ENCODE results near the gene ADAMTS17. TPM values are rescaled to one million over a fixed set of nuclear protein-coding genes. Genes with fewer than 3 reads are reported as not detected.

Gene ADAMTS17
- total and polyA plus RNA-seq, 9 of the 15 experiments (the other 6 are each of a cell fraction or from before 2014, with no cell fraction given) = 0.01 to 0.14 (median 0.07) TPM; not detected in 6

- TF ChIP-seq KLF16 (IDR thresholded peaks at IDR 0.05) = no peak
- no peak for TF ChIP-seq MIER1 (IDR thresholded peaks at IDR 0.05; ENCODE audit: low read depth)
- TF ChIP-seq MNT (conservative IDR thresholded peaks at IDR 0.05) = no peak
These were observed 148.4 kb downstream of the ADAMTS17 start (continued) for GRCh38 chr15:100193277-100193860.

- no TSS peak for BruUV-seq (replicated peaks)
- Histone ChIP-seq H3K9me1 (ENCODE audit: control insufficient read depth, insufficient read depth, low read length) (no peaks in the 10 kb centered on the region), H3K9me3 (replicated peaks; ENCODE audit: control insufficient read depth, insufficient read depth, low read depth, low read length) (no peaks in the 10 kb centered on the region), H3K27me3 (ENCODE audit: control insufficient read depth in 2 of 2, insufficient read depth in 2 of 2, low read length in 2 of 2) (peaks cover 7 to 74% of the 10 kb centered on the region in 2 experiments; a peak in 3 of 5 replicates), H2AFZ (ENCODE audit: low read depth, low read length) (no peak overlapping the region), H3K9ac (ENCODE audit: insufficient read depth in 1 of 2, low read depth in 2 of 2, low read length in 2 of 2) (no peak overlapping the region), H3K4me3 (no peak overlapping the region), H3K36me3 (ENCODE audit: control insufficient read depth, insufficient read depth, low read length) (no peaks in the 10 kb centered on the region), H3K4me2 (ENCODE audit: insufficient read depth, low read length) (no peak overlapping the region), H3K4me1 (replicated peaks in 1 of 2; ENCODE audit: control insufficient read depth in 2 of 2, insufficient read depth in 2 of 2, low read length in 2 of 2) (no peaks in the 10 kb centered on the region), H4K20me1 (replicated peaks; ENCODE audit: control insufficient read depth, insufficient read depth, low read length) (no peaks in the 10 kb centered on the region; the same call in 1 of the 2 replicates), H3K27ac (ENCODE audit: extremely low read depth, low read depth, low read length) (no peak overlapping the region), H3K79me2 (ENCODE audit: control insufficient read depth, insufficient read depth, low read length) (no peaks in the 10 kb centered on the region)
- ChIA-PET POLR2A (no interaction called here), CTCF (ENCODE audit: low intra/inter-chr PET ratio) (no interaction called here)
- intact Hi-C loops (cut with micrococcal nuclease) (no loop called here), in situ Hi-C loops (cut with MboI) (no loop called here)
- under 1% methylated on average over 14 of the region's 14 CpGs for WGBS (ENCODE audit: insufficient coverage, low coverage, missing lambda C conversion rate)
- ATAC-seq (no peak), DNase-seq (ENCODE audit: extremely low read depth in 1 of 4, low spot score in 3 of 4) (no peak), FAIRE-seq (no peak)
- no peak for TF ChIP-seq MBD2 (IDR thresholded peaks at IDR 0.05; ENCODE audit: borderline replicate concordance, low read depth)
These were observed 149.4 kb downstream of the ADAMTS17 start for GRCh38 chr15:100192097-100193080.
